ENCODE data around the gene RIOK3.
"Not testable (repeated sequence)": the region's sequence is repeated elsewhere in the genome, so short reads cannot be mapped to it uniquely, and the experiment has no call there.

The RIOK3 gene

GRCh38 chr18:23499291-23499781 is 46.2 kb downstream of the RIOK3 start:
- no peak for DNase-seq

GRCh38 chr18:23501626-23502025 is 48.5 kb downstream of the RIOK3 start:
- no peak for DNase-seq

GRCh38 chr18:23502516-23503037 is 49.5 kb downstream of the RIOK3 start:
- no peak for DNase-seq

DNA sequence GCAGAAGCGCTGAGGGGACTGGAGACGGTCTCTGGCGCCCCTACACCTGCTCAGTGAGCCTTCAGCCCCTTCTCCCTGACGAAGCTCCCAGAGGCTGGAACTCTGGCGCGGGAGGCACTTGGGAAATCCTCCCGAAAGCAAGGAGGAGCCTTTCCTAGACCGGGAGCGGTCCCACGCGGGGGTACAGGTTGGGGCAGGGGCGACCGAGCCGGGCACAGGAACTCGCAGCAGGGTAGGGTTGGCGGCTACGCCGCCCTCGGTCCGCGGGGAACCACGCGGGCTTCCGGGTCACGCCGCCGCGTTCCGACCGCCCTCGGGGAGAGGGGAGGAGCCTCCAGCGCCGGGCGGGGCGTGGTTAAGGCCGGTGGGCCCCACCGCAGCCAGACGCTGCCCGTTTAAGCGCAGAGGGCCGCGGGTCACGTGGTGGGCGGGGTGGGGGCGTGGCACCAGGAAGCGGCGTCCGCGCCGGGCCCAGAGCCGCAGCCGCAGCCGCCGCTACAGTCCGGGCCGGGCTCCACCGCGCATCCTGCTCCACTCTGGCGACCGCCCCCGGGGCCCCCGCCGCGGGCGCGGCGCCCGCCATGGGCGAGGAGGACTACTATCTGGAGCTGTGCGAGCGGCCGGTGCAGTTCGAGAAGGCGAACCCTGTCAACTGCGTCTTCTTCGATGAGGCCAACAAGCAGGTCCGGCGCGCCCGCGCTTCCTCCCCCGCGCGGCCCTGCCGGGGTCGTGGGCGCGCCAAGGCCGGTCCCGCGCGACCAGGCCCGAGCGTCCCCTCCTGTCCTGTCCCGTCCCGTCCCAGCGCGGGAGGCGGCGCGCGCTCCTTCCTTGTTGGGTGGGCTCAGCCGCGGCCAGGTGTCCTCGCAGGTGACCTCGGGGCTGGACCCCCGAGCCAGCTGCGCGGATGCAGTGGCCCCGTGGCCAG is 50.2 kb downstream of the RIOK3 start, which contains the start of gene RMC1:
Gene RMC1 (plus strand): TSS at position 474 of the 925 bp plus-strand sequence. CDS start 108 bp downstream, at position 582.
- peak; percentile 99 for DNase-seq

GRCh38 chr18:23503963-23504344 is 50.9 kb downstream of the RIOK3 start:
- DNase-seq = peak; percentile 31

- no peak for DNase-seq
These were observed 51.6 kb downstream of the RIOK3 start for GRCh38 chr18:23504720-23505119.

- DNase-seq = no peak
These were observed 53.3 kb downstream of the RIOK3 start for GRCh38 chr18:23506393-23506792.

- DNase-seq = not testable (repeated sequence)
These were observed 57.8 kb downstream of the RIOK3 start for GRCh38 chr18:23510923-23511322.

DNA sequence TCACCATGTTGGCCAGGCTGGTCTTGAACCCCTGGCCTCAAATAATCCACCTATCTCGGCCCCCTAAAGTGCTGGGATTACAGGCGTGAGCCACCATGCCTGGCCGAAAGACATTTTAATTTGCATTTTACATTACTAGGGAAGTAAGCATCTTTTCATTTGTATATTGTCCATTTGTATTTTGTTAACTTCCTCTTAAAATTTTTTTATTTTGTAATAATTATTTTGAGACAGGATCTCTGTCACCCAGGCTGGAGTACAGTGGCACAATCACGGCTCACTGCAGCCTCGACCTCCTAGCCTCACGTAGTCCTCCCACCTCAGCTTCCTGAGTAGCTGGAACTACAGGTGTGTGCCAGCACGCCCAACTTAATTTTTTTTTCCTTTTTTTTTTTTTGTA is 59.1 kb downstream of the RIOK3 start:
- DNase-seq = not testable (repeated sequence)

DNA sequence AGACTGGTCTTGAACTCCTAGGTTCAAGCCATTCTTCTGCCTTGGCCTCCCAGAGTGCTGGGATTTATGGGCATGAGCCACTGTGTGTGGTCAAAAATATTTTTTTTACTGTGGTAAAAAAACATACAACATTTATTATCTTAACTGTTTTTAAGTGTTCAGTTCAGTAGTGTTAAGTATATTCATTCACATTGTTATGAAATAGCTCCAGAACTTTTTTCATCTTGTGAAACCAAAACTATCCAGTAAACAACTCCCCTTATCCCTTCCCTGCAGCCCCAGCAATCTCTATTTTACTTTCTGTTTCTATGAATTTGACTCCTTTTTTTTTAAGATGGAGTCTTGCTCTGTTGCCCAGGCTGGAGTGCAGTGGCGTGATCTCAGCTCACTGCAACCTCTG is 59.6 kb downstream of the RIOK3 start:
- DNase-seq = no peak

- peak; percentile 83 for DNase-seq
These were observed 62.9 kb downstream of the RIOK3 start for GRCh38 chr18:23515911-23516546.

DNA sequence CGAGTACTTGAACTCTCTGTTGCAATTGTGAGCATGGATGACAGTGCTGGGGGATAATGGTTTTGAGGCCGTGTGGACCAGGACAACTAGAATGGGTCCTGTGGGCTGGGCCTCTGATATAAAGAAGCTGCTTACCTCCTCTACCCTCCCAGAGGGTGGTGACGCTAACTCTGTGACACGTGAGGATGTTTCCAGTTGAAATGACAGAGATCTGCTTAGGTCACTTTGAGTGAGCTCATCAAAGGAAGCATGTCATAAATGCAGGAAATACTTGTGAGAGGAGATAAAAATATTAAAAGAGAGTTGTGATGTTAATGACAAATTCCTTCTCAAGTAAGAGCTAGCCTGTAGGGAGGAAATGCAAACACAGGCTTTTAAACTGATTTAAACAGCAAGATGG is 66.6 kb downstream of the RIOK3 start:
- DNase-seq = no peak

DNA sequence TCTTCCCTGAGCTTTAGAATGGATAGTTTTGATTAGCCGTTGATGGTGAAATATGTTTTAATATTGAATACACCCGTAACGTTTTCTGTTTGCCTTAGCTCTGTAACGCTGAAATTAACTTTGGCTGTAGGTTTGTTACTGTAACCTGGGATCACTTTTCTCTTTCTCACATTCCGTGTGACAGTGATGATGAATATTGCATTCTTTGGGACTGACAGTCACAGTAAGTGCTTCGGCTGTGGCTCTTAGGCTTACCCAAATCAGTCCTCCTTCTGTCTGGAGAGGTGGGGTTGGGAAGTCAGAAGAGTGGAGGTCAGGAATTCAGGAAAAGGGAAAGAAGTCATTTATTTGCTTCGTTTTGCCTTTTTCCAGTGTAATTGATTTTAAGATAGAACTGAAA is 68.2 kb downstream of the RIOK3 start:
- DNase-seq = no peak

DNA sequence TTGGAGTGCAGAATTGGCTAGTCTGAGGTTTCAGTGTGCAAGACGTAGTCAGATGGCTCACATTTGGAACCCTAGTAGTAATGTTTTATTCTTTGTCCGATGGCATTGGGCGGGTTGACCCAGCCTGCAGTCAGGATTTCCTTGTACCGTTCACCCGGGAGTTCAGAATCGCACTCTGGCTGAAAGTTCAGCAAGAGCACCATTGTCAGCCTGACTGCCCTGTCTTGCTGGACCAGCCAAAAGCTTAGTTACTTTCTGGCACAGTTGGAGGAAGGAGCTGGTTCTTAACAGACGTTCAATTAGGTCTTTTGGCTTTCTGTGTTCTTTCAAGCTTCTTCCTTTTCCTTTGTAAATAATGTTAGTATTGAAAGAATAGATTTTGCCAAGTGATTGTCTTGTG is 68.8 kb downstream of the RIOK3 start:
- DNase-seq = no peak

- no peak for DNase-seq
These were observed 70.5 kb downstream of the RIOK3 start for GRCh38 chr18:23523429-23524212.

- no peak for DNase-seq
These were observed 71.2 kb downstream of the RIOK3 start for GRCh38 chr18:23524213-23524707.

- no peak for DNase-seq
These were observed 73.5 kb downstream of the RIOK3 start for GRCh38 chr18:23526501-23527063.

DNA sequence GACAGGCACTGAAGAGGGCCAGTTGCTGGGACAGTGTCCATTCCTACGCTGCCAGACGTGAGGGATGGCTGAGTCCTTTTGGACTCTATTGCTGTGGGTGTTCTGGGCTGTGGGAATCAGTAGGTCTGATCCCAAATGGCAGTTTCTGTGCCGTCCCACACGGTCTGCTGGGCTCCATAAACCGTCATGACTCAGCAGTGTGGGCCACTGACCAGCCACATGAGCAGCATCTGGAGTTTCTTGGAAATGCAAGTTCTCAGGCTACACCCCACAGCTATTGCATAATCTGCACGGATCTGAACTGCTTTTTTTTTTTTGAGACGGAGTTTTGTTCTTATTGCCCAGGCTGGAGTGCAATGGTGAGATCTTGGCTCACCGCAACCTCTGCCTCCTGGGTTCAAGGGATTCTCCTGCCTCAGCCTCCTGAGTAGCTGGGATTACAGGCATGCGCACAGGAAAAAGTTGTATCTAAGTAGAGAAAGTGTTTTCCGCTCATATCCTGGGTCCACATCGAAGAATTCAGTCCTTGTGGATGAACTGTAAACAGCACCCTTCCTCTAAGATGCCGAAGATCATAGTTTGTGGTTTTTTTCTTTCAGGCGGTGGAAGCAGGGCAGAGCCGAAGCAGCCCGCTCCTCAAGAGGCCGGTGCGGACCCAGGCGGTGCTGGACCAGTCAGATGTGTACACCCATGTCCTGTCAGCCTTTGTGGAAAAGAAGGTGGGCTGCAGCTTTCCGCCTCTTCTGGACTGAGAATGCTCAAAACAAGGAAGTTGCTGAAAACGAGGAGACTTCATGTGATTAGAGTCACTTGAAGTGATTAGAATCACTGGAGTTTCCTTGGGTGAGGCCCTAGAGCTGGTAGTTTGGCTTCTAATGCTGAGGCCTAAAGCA is 75.7 kb downstream of the RIOK3 start:
- DNase-seq = no peak

- no peak for DNase-seq
These were observed 76.5 kb downstream of the RIOK3 start for GRCh38 chr18:23529604-23530003.

DNA sequence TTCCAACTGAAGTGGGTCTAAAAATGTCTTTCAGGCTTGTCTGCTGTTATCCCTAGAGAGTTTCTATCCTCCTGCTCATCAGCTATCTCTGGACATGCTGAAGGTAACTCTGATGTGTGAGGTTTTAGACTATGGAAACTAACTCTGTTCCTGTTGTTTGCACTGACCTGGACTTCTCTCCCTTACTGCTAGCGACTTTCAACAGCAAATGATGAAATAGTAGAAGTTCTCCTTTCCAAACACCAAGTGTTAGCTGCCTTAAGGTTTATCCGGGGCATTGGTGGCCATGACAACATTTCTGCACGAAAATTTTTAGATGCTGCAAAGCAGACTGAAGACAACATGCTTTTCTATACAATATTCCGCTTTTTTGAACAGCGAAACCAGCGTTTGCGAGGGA is 77.1 kb downstream of the RIOK3 start:
- no peak for DNase-seq

DNA sequence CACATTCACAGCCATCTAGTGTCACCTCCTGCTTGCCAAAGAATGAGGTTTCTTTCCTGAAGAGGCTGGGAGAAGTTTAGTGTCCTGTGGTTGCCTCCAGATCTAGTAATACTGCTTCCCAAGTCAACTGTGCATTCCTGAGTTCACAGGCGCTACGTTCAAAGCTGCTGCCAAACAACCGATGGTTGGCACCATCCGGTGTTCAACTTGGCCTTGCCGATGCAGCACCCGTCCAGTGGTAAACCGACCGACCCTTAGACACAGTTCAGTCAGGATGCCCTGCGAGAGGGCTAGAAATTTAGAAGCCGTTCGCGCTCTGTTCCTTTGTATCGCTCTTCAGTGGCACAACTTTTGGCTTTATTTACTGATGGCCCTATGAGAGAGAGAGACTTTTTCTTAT is 78.8 kb downstream of the RIOK3 start:
- no peak for DNase-seq
